ENCODE results near the gene DDX56.

DNA sequence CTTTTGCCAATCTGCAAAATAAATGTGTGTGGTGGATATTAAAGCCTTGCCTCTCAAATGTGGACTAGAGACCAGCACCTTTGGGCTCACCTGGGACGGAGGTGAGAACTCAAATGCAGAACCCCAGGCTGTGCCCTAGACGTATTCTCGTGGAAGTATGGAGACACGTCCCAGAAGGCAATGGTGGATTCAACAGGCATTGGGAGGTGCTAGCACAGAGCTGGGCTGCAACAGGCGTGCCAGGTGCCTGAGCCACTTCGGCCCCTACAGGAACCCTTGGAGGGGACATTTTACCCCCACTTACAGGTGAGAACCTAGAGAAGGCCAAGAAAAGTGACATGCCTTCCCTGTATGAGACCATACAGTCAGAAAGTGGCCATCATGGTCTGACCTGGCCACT is 12.2 kb downstream of the DDX56 start:
- TF ChIP-seq, protein P1, sequence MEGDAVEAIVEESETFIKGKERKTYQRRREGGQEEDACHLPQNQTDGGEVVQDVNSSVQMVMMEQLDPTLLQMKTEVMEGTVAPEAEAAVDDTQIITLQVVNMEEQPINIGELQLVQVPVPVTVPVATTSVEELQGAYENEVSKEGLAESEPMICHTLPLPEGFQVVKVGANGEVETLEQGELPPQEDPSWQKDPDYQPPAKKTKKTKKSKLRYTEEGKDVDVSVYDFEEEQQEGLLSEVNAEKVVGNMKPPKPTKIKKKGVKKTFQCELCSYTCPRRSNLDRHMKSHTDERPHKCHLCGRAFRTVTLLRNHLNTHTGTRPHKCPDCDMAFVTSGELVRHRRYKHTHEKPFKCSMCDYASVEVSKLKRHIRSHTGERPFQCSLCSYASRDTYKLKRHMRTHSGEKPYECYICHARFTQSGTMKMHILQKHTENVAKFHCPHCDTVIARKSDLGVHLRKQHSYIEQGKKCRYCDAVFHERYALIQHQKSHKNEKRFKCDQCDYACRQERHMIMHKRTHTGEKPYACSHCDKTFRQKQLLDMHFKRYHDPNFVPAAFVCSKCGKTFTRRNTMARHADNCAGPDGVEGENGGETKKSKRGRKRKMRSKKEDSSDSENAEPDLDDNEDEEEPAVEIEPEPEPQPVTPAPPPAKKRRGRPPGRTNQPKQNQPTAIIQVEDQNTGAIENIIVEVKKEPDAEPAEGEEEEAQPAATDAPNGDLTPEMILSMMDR (IDR thresholded peaks at IDR 0.05) = no peak
- no peak for TF ChIP-seq POLR2A (IDR thresholded peaks at IDR 0.05)
